Measurements from ENCODE around the gene BEND3.

The BEND3 gene

DNA sequence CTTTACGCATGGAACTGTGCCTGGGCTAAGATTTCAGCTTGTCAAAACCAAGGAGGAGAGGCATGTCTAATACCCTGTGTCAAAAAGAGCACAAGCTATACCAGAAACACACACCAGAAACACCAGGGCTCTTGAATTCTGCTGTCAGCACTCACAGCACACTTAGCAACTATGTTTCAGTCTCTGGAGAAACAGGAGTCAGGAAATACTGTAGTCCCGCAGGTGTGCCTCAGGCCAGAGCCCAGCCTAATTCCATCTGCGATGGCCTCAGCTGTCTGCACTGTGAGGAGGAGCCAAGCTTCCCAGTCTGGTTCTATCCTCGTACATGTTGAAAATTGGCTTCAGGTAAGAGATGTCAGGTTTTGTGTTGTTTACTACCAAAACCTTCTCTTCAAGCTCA lies 55.7 kb downstream of the BEND3 start:
- TF ChIP-seq, protein P1, sequence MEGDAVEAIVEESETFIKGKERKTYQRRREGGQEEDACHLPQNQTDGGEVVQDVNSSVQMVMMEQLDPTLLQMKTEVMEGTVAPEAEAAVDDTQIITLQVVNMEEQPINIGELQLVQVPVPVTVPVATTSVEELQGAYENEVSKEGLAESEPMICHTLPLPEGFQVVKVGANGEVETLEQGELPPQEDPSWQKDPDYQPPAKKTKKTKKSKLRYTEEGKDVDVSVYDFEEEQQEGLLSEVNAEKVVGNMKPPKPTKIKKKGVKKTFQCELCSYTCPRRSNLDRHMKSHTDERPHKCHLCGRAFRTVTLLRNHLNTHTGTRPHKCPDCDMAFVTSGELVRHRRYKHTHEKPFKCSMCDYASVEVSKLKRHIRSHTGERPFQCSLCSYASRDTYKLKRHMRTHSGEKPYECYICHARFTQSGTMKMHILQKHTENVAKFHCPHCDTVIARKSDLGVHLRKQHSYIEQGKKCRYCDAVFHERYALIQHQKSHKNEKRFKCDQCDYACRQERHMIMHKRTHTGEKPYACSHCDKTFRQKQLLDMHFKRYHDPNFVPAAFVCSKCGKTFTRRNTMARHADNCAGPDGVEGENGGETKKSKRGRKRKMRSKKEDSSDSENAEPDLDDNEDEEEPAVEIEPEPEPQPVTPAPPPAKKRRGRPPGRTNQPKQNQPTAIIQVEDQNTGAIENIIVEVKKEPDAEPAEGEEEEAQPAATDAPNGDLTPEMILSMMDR (IDR thresholded peaks at IDR 0.05; ENCODE audit: insufficient read depth, low read depth, low read length, missing control alignments): no peak
- no peak overlapping the region for H3K4me3 ChIP-seq (ENCODE audit: low read length)
- DNase-seq (ENCODE audit: low read depth): no peak

DNA sequence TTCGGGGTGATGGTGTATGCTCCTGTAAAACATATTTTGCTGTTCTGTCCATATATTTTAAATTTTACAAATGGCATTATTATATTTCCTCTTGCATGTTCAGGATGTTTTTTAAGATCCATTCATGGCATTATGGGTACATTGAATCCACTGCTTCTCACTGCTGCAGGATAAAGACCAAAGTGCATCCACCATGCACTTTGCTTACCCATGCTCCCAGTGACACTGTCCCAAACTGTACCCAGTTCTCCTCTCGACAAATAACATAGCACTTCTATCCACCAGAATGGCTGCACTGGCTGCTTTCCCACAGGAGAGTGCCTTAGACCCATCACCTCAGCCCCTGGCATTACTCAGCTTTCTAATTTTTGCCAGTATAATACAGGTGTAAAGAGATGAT lies 57.6 kb downstream of the BEND3 start:
- TF ChIP-seq, protein P1 (IDR thresholded peaks at IDR 0.05; ENCODE audit: insufficient read depth, low read depth, low read length, missing control alignments): no peak
- H3K4me3 ChIP-seq (ENCODE audit: low read length): no peak overlapping the region
- DNase-seq (ENCODE audit: low read depth): no peak

DNA sequence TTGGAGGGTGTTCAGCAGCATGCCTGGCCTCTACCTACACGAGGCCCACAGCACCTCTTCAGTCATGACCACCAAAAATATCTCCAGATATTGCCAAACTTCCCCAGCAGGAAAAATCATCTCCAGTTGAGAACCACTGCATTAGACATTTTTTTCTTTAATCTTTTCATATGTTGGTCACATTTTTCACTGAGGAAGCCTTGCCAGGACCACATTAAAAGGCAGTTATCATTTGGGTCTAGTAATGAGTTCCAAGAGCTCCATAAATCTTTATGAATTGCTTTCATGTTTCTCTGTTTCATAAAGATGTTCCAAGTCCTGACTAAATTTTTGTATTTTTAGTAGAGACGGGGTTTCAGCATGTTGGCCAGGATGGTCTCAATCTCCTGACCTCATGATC lies 58.5 kb downstream of the BEND3 start:
- TF ChIP-seq, protein P1 (IDR thresholded peaks at IDR 0.05; ENCODE audit: insufficient read depth, low read depth, low read length, missing control alignments): no peak
- H3K4me3 ChIP-seq (ENCODE audit: low read length): no peak overlapping the region
- no peak for DNase-seq (ENCODE audit: low read depth)

DNA sequence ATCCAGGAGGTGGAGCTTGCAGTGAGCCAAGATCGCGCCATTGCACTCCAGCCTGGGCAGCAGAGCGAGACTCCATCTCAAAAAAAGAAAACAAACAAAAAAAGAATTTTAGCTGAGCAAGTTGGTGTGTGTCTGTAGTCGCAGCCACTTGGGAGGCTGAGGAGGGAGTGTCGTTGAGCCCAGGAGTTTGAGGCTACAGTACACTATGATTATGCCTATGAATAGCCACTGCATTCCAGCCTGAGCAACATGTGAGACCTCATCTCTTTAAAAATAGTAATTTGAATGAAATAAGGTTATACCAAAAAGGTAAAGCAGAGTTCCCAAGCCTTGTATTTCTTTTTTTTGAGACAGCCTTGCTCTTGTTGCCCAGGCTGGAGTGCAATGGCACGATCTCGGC lies 67.5 kb downstream of the BEND3 start:
- TF ChIP-seq, protein P1 (IDR thresholded peaks at IDR 0.05; ENCODE audit: insufficient read depth, low read depth, low read length, missing control alignments): no peak
- no peak overlapping the region for H3K4me3 ChIP-seq (ENCODE audit: low read length)
- no peak for DNase-seq (ENCODE audit: low read depth)

DNA sequence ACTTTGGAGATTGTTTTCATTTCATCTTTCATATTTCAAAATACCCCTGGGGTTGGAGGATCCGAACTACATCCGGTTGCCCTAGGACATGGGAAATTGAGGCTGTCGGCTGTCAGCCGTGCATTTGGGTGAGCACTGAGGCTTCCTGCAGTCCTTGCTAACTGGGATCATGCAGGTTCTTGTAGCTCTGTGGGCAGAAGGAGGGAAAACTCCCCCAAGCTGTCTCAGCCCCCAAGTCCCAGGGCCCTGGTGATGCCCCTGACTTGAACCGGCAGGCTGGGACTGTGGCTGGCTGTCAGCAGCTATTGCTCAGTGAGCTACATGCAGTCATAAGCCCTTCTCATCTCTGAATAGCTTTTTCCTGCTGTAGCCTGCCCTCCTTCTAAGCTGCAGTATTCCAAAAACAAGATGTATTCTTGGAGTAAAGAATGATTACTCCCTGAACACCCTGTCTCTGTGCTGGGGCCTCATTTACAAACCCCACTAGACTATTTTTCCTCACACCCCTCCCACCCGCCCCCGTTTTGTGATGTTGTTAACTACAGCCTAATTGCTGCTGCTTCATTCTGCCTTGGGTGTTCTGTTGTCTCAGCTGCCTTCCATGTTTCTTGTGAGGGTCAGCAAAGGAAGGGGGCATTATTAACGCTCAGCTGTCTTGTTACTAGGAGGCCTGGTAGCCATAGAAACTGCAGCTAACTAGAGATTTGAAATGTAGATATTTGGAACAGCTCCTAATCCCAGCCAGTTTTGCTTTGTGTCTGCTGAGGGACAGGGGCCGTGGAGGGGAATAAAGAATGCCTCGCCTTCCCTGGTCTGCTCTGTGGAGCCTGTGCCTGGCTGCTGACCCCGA lies 69.3 kb downstream of the BEND3 start:
- TF ChIP-seq, protein P1 (IDR thresholded peaks at IDR 0.05; ENCODE audit: insufficient read depth, low read depth, low read length, missing control alignments): no peak
- no peak for DNase-seq (ENCODE audit: low read depth)
- H3K4me3 ChIP-seq (ENCODE audit: low read length): no peak overlapping the region

DNA sequence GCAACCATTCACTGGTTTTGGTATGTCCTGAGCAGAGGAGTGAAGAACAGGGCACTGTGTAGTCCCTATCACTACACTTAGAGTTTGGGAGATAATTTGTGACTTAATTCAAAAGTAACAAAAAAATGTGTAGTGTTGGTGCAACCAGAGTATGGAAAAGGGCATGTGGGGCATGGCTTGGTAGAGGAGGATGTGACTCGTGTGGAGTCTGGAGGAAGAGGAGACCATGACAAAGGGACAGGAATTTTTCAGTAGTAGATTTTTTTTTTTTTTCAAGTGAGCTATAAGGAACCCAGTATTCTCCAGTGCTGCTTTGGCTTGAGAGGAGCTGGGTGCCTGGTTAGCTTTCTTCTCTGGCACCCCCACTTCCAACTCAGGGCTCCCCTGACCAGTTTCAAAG lies 82.2 kb downstream of the BEND3 start:
- TF ChIP-seq, protein P1 (IDR thresholded peaks at IDR 0.05; ENCODE audit: insufficient read depth, low read depth, low read length, missing control alignments): no peak
- no peak for DNase-seq (ENCODE audit: low read depth)
- H3K4me3 ChIP-seq (ENCODE audit: low read length): no peak overlapping the region

DNA sequence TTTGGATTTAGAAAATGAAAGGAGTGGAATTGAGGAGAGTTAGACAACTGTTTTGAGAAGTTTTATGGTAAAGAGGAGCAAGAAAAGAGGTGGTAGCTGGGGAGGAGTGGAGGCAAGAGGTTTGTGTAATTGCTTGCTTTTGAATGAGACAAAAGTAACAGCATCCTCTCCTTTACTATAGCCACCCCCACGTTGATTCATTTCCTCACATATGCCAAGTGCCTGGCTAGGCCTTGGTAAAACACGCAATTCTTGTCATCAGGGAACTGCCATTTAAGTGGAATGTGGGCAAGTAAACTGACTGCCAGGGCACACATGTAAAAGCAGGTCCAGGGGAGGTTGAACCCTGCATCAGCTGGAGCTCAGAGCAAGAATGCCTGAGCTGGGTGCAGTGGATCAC lies 83.3 kb downstream of the BEND3 start:
- DNase-seq (ENCODE audit: low read depth): peak; percentile 55
- no peak overlapping the region for H3K4me3 ChIP-seq (ENCODE audit: low read length)
- TF ChIP-seq, protein P1 (IDR thresholded peaks at IDR 0.05; ENCODE audit: insufficient read depth, low read depth, low read length, missing control alignments): no peak

Data from epithelial cell of esophagus (primary cell).